Measurements from ENCODE around the gene DKK2. TPM values are rescaled to one million over a fixed set of nuclear protein-coding genes. Genes with fewer than 3 reads are reported as not detected.

The DKK2 gene
- total RNA-seq, 1 experiment from 2014 or later: 0.11 TPM

DNA sequence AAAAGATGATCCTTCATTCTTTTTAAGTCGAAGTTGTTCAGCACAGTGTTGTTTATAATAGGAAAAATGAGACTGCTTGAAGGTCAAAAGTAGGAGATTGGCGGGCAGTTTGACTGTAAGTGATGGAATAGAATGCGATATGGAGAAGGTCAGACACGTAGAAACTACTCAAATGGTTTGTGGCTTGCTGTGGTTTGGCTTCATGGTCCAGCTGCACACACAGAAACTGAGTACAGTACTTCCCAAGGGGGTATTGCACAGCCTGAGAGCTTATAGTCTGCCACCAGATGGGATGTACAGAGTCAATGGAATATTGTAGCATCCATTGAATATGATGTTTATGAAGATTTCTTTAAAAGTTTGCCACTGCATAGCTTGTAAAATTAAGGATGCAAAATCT lies 41.1 kb upstream of the DKK2 start:
- Histone ChIP-seq H3K79me1 (ENCODE audit: insufficient read depth, low read depth, low read length, poor library complexity, severe bottlenecking) (no peaks in the 10 kb centered on the region), H3K56ac (ENCODE audit: insufficient read length, low read depth, low read length) (no peak overlapping the region), H4K5ac (ENCODE audit: insufficient read length, low read depth, low read length) (no peak overlapping the region), H3K14ac (ENCODE audit: insufficient read depth, low read length) (no peak overlapping the region), H2BK5ac (ENCODE audit: insufficient read length, low read length) (no peak overlapping the region), H3K79me2 (ENCODE audit: insufficient read depth, low read length) (no peaks in the 10 kb centered on the region), H2AK5ac (ENCODE audit: insufficient read length, low read length) (no peak overlapping the region), H3K4me2 (ENCODE audit: insufficient read depth, insufficient read length, low read length) (no peak overlapping the region), H2BK120ac (ENCODE audit: low read depth, low read length, poor library complexity, severe bottlenecking) (no peak overlapping the region), H3T11ph (ENCODE audit: low read length) (no peak overlapping the region), H3K9me3 (ENCODE audit: control insufficient read depth, low read depth, low read length) (no peaks in the 10 kb centered on the region), H2AFZ (ENCODE audit: low read length) (no peak overlapping the region), H4K8ac (replicated peaks; ENCODE audit: insufficient read length, low read depth, low read length) (no peak overlapping the region), H4K20me1 (ENCODE audit: control insufficient read depth, insufficient read depth, insufficient read length) (no peaks in the 10 kb centered on the region), H2BK15ac (ENCODE audit: low read depth, low read length) (no peak overlapping the region), H3K23ac (ENCODE audit: insufficient read length, low read depth, low read length) (no peak overlapping the region), H2BK12ac (ENCODE audit: insufficient read length, low read depth, low read length) (no peak overlapping the region), H3K4me1 (ENCODE audit: insufficient read depth, low read length) (no peaks in the 10 kb centered on the region), H3K23me2 (ENCODE audit: insufficient read length, low read depth, low read length, poor library complexity, severe bottlenecking) (no peaks in the 10 kb centered on the region), H3K18ac (ENCODE audit: insufficient read length, low read depth, low read length) (no peak overlapping the region), H3K27me3 (ENCODE audit: insufficient read depth, low read length) (no peaks in the 10 kb centered on the region), H4K91ac (ENCODE audit: insufficient read length, low read depth, low read length) (no peak overlapping the region), H2BK20ac (ENCODE audit: low read depth, low read length, poor library complexity, severe bottlenecking) (no peak overlapping the region), H3K9ac (ENCODE audit: extremely low read depth, insufficient read length, low read length) (no peak overlapping the region), H3K4ac (ENCODE audit: low read depth, low read length) (no peak overlapping the region), H3K27ac (ENCODE audit: insufficient read length, low read depth, low read length) (no peak overlapping the region)
- no peak for DNase-seq
- H3K9me3 Mint-ChIP-seq: peaks cover 3 to 5% of the 10 kb centered on the region in 2 experiments; a peak in 3 of 5 replicates
- peaks cover 0 to 11% (median 0%) of the 10 kb centered on the region in 3 experiments; a peak in 3 of 7 replicates for H3K36me3 Mint-ChIP-seq (ENCODE audit: insufficient read depth in 1 of 3, low read depth in 3 of 3)
- no peak overlapping the region for H3K4me3 Mint-ChIP-seq
- H3K4me1 Mint-ChIP-seq: no peaks in the 10 kb centered on the region
- H3K27ac Mint-ChIP-seq: no peak overlapping the region
- no CpG with 5 or more reads among the region's 4 CpGs for WGBS (ENCODE audit: extremely low coverage, insufficient read length, low lambda C conversion rate)
- TF ChIP-seq, protein P1, sequence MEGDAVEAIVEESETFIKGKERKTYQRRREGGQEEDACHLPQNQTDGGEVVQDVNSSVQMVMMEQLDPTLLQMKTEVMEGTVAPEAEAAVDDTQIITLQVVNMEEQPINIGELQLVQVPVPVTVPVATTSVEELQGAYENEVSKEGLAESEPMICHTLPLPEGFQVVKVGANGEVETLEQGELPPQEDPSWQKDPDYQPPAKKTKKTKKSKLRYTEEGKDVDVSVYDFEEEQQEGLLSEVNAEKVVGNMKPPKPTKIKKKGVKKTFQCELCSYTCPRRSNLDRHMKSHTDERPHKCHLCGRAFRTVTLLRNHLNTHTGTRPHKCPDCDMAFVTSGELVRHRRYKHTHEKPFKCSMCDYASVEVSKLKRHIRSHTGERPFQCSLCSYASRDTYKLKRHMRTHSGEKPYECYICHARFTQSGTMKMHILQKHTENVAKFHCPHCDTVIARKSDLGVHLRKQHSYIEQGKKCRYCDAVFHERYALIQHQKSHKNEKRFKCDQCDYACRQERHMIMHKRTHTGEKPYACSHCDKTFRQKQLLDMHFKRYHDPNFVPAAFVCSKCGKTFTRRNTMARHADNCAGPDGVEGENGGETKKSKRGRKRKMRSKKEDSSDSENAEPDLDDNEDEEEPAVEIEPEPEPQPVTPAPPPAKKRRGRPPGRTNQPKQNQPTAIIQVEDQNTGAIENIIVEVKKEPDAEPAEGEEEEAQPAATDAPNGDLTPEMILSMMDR (conservative IDR thresholded peaks at IDR 0.05): no peak
- H3K27me3 Mint-ChIP-seq (ENCODE audit: low read depth): no peaks in the 10 kb centered on the region
